GM12878 (cell line): ENCODE data around the gene TRPM8. TPM values are rescaled to one million over a fixed set of nuclear protein-coding genes. Genes with fewer than 3 reads are reported as not detected.

ENCODE experiments used
- ATAC-seq: fragments of 200-7000 bp; cut with Tn5 transposase; 3 replicates; pipeline ENCODE4 v1.9.1; 2020; ENCODE audit warnings: mild to moderate bottlenecking, moderate library complexity
- BruUV-seq: library from RNA; stranded (reverse); fragments of 400-500 nt; replicated peaks from 2 replicates; lab custom pipeline; 2021; lab: Mats Ljungman, UMichigan
- CTCF ChIA-PET: fragments of 300-600 bp; sonication (Branson Sonifier 250); formaldehyde crosslinking; extraction: SDS; loops from one replicate; lab custom pipeline; 2021; ENCODE audit warnings: inconsistent platforms; lab: Yijun Ruan, JAX
- POLR2A ChIA-PET: fragments of 350-600 bp; formaldehyde crosslinking; extraction: SDS; loops from one replicate; lab custom pipeline; 2021; ENCODE audit warnings: inconsistent platforms; lab: Charles Lee
- RAD21 ChIA-PET: fragments of 300-600 bp; sonication (Branson Sonifier 250); formaldehyde crosslinking; loops from one replicate; lab custom pipeline; 2023; ENCODE audit warnings: antibody characterized with exemption; ENCODE audit not compliant: unreplicated experiment; lab: Charles Lee
- SMC1A ChIA-PET: fragments of 300-600 bp; sonication (Branson Sonifier 250); formaldehyde crosslinking; loops from one replicate; lab custom pipeline; 2023; ENCODE audit not compliant: unreplicated experiment, uncharacterized antibody; lab: Charles Lee
- DNase-seq: peaks from one replicate; pipeline ENCODE4 v3.0.0-alpha.2; 2011; ENCODE audit warnings: low read depth, low spot score
- FAIRE-seq: peaks from 3 replicates; lab custom pipeline; 2011; peaks lifted over from hg19 to GRCh38; lab: Jason Lieb, UNC
- H2AFZ ChIP-seq: 2 replicates; pipeline ENCODE4 v1.6.0; 2011; ENCODE audit warnings: low read depth, low read length, control low read depth; ENCODE audit not compliant: control insufficient read depth
- H3K27ac ChIP-seq: 2 replicates; pipeline ENCODE4 v1.5.1; 2011; ENCODE audit warnings: control low read depth; ENCODE audit not compliant: control insufficient read depth, insufficient read depth
- H3K27me3 ChIP-seq, 2 experiments: replicated peaks in 1 of 2; 2 replicates each; pipeline versions ENCODE4 v1.6.0 to v1.6.1; 2011; ENCODE audit warnings: low read length in 1 of 2; ENCODE audit not compliant: control insufficient read depth in 2 of 2, insufficient read depth in 2 of 2
- H3K36me3 ChIP-seq, 2 experiments: 2 replicates each; pipeline ENCODE4 v1.5.1; 2011; ENCODE audit warnings: low read length in 1 of 2; ENCODE audit not compliant: control insufficient read depth in 2 of 2, insufficient read depth in 2 of 2
- H3K4me1 ChIP-seq: 2 replicates; pipeline ENCODE4 v1.6.1; 2011; ENCODE audit warnings: mild to moderate bottlenecking, low read length, moderate library complexity, mixed read lengths; ENCODE audit not compliant: control insufficient read depth, insufficient read depth
- H3K4me2 ChIP-seq: 2 replicates; pipeline ENCODE4 v1.6.0; 2011; ENCODE audit warnings: control low read depth; ENCODE audit not compliant: control insufficient read depth, insufficient read depth
- H3K4me3 ChIP-seq: fragments of 200-600 bp; sonication (generic); 2 replicates; pipeline ENCODE4 v1.5.1; 2016
- H3K79me2 ChIP-seq: 2 replicates; pipeline ENCODE4 v1.6.0; 2011; ENCODE audit warnings: low read length; ENCODE audit not compliant: control insufficient read depth, insufficient read depth
- H3K9ac ChIP-seq: 2 replicates; pipeline ENCODE4 v1.8.0; 2011; ENCODE audit warnings: low read length, control low read depth, mixed read lengths; ENCODE audit not compliant: control insufficient read depth, insufficient read depth
- H3K9me3 ChIP-seq: replicated peaks from 3 replicates; pipeline ENCODE4 v1.5.1; 2011; ENCODE audit warnings: mild to moderate bottlenecking, low read length; ENCODE audit not compliant: control insufficient read depth, insufficient read depth
- H4K20me1 ChIP-seq: 2 replicates; pipeline ENCODE4 v1.6.0; 2011; ENCODE audit not compliant: control insufficient read depth, insufficient read depth
- FOS ChIP-seq: IDR thresholded peaks from 3 replicates; pipeline ENCODE4 v1.6.1; 2011; ENCODE audit warnings: borderline replicate concordance; ENCODE audit not compliant: insufficient read length; ENCODE audit errors: extremely low read depth
- FOXM1 ChIP-seq: IDR thresholded peaks from 2 replicates; pipeline ENCODE4 v1.6.1; 2012; ENCODE audit warnings: low read depth, mild to moderate bottlenecking, inconsistent platforms, low read length, moderate library complexity
- IKZF2 ChIP-seq, 2 experiments: fragments of 450-650 bp; IDR thresholded peaks; 2 replicates each; pipeline ENCODE4 v1.6.1; 2017; ENCODE audit warnings: mild to moderate bottlenecking in 2 of 2, moderate library complexity in 2 of 2
- MEF2B ChIP-seq: fragments of 450-650 bp; IDR thresholded peaks from 2 replicates; pipeline ENCODE4 v1.6.1; 2018; ENCODE audit warnings: mild to moderate bottlenecking, moderate library complexity; ENCODE audit not compliant: partially characterized antibody, poor library complexity, severe bottlenecking
- SRF ChIP-seq, 2 experiments: IDR thresholded peaks; 2 replicates each; pipeline ENCODE4 v1.6.1; 2011; ENCODE audit warnings: low read depth in 2 of 2, low read length in 2 of 2, mild to moderate bottlenecking in 1 of 2, moderate library complexity in 1 of 2
- USF2 ChIP-seq: IDR thresholded peaks from 2 replicates; pipeline ENCODE4 v1.6.1; 2011; ENCODE audit warnings: low read depth, low read length, improper control_type of control experiment, borderline replicate concordance
- WGBS: methylation state at CpG from one replicate; pipeline ENCODE4 v1.1.6; 2016; ENCODE audit warnings: low lambda C conversion rate; ENCODE audit not compliant: insufficient replicate concordance, insufficient coverage; ENCODE audit errors: missing lambda C conversion rate; 5-methylcytosine and 5-hydroxymethylcytosine counted together
- in situ Hi-C: fragments of 300-500 bp; cut with MboI; formaldehyde crosslinking; loops from 9 replicates; pipeline ENCODE4 v1.14.3; 2018; ENCODE audit warnings: mixed read lengths
- intact Hi-C: fragments of 100-400 bp; cut with micrococcal nuclease; formaldehyde crosslinking; loops from one replicate; pipeline ENCODE4 v1.14.2; 2022; ENCODE audit not compliant: unreplicated experiment
- polyA plus RNA-seq, 11 experiments: library from polyadenylated mRNA; depleted of rRNA in 4 of 11; unstranded in 6 of 11; stranded (reverse) in 5 of 11; fragments of >200 nt; fragmentation: Nextera tagmentation in 4 of 11; fragmentation: Illumina TruSeq in 1 of 11; extraction: Ambion mirVana in 4 of 11; extraction: Trizol in 1 of 11; gene quantifications; 1 replicate in 1 of 11; 2 replicates in 10 of 11; pipeline versions ENCODE4 v1.2.1 to v1.2.3, GENCODE V29; 2011 to 2016; ENCODE audit warnings: inconsistent platforms in 2 of 11, missing spikeins in 2 of 11, low read depth in 1 of 11
- total RNA-seq, 4 experiments: library from RNA; depleted of rRNA in 3 of 4; stranded (reverse); fragments of >200 nt in 3 of 4; fragmentation: Illumina TruSeq in 1 of 4; extraction: Trizol in 1 of 4; gene quantifications; 2 replicates each; pipeline versions ENCODE4 v1.2.1 to v1.2.3, GENCODE V29; 2013 to 2021
- TF ChIP-seq, protein P1 (sequence below): fragments of 150-350 bp; IDR thresholded peaks from 2 replicates; pipeline ENCODE4 v1.6.1; 2014; ENCODE audit warnings: mild to moderate bottlenecking, low read depth, low read length
- TF ChIP-seq, protein P2 (sequence below): IDR thresholded peaks from 2 replicates; pipeline ENCODE4 v1.6.1; 2012; ENCODE audit warnings: mild to moderate bottlenecking, low read depth, low read length
- TF ChIP-seq, protein P3 (sequence below), 3 experiments: IDR thresholded peaks in 2 of 3; conservative IDR thresholded peaks in 1 of 3; 2 replicates each; pipeline ENCODE4 v1.5.1; 2011; ENCODE audit warnings: low read depth in 3 of 3, low read length in 3 of 3, mild to moderate bottlenecking in 3 of 3, control low read depth in 2 of 3, moderate library complexity in 2 of 3, inconsistent platforms in 1 of 3, mixed read lengths in 1 of 3; ENCODE audit not compliant: control insufficient read depth in 2 of 3, insufficient read depth in 1 of 3; ENCODE audit errors: extremely low read depth in 1 of 3
- TF ChIP-seq, protein P4 (sequence below): IDR thresholded peaks from 2 replicates; pipeline ENCODE4 v1.6.1; 2012; ENCODE audit warnings: low read depth, low read length, improper control_type of control experiment

TRPM8 gene
- total and polyA plus RNA-seq, 10 of the 15 experiments (the other 5 are each of a cell fraction or from before 2014, with no cell fraction given) = 3.9 TPM; not detected in 9

GRCh38 chr2:233922471-233922870 is 5.3 kb downstream of the TRPM8 start (continued):
- no peak for TF ChIP-seq USF2
- no peak for TF ChIP-seq MEF2B
- no peak for TF ChIP-seq IKZF2 (IDR thresholded peaks at IDR 0.05)
- TF ChIP-seq FOXM1 = no peak
- TF ChIP-seq, protein P1, sequence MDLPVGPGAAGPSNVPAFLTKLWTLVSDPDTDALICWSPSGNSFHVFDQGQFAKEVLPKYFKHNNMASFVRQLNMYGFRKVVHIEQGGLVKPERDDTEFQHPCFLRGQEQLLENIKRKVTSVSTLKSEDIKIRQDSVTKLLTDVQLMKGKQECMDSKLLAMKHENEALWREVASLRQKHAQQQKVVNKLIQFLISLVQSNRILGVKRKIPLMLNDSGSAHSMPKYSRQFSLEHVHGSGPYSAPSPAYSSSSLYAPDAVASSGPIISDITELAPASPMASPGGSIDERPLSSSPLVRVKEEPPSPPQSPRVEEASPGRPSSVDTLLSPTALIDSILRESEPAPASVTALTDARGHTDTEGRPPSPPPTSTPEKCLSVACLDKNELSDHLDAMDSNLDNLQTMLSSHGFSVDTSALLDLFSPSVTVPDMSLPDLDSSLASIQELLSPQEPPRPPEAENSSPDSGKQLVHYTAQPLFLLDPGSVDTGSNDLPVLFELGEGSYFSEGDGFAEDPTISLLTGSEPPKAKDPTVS = no peak

DNA sequence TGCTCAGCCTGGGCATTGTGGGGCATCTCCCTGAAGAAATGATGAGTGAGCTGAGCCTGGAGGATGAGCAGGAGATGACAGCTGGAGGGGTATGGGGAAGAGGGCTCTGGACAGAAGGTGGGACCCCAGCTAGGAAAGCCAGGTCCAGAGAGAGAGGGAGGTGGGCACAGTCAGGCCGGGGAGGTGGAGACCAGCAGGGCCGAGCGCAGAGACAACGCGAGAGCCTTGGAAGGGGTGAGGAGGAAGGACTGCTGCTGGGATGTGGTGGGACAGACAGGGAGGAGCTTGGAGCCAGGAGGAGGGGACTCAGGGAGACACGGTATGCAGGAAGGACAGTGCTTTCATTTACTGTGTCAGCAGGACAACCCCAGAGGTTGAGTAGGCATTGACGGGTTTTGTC is 8.2 kb downstream of the TRPM8 start:
- ChIA-PET RAD21 (no interaction called here), CTCF (no interaction called here), POLR2A (no interaction called here), SMC1A (no interaction called here)
- TF ChIP-seq SRF (IDR thresholded peaks at IDR 0.05; ENCODE audit: low read depth in 2 of 2, low read length in 2 of 2) (no peak), FOS (no peak)
- TF ChIP-seq, protein P2, sequence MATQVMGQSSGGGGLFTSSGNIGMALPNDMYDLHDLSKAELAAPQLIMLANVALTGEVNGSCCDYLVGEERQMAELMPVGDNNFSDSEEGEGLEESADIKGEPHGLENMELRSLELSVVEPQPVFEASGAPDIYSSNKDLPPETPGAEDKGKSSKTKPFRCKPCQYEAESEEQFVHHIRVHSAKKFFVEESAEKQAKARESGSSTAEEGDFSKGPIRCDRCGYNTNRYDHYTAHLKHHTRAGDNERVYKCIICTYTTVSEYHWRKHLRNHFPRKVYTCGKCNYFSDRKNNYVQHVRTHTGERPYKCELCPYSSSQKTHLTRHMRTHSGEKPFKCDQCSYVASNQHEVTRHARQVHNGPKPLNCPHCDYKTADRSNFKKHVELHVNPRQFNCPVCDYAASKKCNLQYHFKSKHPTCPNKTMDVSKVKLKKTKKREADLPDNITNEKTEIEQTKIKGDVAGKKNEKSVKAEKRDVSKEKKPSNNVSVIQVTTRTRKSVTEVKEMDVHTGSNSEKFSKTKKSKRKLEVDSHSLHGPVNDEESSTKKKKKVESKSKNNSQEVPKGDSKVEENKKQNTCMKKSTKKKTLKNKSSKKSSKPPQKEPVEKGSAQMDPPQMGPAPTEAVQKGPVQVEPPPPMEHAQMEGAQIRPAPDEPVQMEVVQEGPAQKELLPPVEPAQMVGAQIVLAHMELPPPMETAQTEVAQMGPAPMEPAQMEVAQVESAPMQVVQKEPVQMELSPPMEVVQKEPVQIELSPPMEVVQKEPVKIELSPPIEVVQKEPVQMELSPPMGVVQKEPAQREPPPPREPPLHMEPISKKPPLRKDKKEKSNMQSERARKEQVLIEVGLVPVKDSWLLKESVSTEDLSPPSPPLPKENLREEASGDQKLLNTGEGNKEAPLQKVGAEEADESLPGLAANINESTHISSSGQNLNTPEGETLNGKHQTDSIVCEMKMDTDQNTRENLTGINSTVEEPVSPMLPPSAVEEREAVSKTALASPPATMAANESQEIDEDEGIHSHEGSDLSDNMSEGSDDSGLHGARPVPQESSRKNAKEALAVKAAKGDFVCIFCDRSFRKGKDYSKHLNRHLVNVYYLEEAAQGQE = no peak
- TF ChIP-seq, protein P3, sequence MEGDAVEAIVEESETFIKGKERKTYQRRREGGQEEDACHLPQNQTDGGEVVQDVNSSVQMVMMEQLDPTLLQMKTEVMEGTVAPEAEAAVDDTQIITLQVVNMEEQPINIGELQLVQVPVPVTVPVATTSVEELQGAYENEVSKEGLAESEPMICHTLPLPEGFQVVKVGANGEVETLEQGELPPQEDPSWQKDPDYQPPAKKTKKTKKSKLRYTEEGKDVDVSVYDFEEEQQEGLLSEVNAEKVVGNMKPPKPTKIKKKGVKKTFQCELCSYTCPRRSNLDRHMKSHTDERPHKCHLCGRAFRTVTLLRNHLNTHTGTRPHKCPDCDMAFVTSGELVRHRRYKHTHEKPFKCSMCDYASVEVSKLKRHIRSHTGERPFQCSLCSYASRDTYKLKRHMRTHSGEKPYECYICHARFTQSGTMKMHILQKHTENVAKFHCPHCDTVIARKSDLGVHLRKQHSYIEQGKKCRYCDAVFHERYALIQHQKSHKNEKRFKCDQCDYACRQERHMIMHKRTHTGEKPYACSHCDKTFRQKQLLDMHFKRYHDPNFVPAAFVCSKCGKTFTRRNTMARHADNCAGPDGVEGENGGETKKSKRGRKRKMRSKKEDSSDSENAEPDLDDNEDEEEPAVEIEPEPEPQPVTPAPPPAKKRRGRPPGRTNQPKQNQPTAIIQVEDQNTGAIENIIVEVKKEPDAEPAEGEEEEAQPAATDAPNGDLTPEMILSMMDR (IDR thresholded peaks at IDR 0.05 in 2 of 3, conservative IDR thresholded peaks at IDR 0.05 in 1 of 3; ENCODE audit: control insufficient read depth in 2 of 3, extremely low read depth in 1 of 3, insufficient read depth in 1 of 3, low read depth in 3 of 3, low read length in 3 of 3) = no peak
- TF ChIP-seq, protein P4, sequence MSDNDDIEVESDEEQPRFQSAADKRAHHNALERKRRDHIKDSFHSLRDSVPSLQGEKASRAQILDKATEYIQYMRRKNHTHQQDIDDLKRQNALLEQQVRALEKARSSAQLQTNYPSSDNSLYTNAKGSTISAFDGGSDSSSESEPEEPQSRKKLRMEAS = no peak
- no TSS peak for BruUV-seq
- intact Hi-C loops (no loop called here), in situ Hi-C loops (no loop called here)
- Histone ChIP-seq H2AFZ (no peak overlapping the region), H3K9ac (no peak overlapping the region), H3K9me3 (no peaks in the 10 kb centered on the region), H3K4me2 (no peak overlapping the region), H3K79me2 (no peaks in the 10 kb centered on the region), H4K20me1 (no peaks in the 10 kb centered on the region), H3K36me3 (no peaks in the 10 kb centered on the region), H3K4me3 (no peak overlapping the region), H3K27ac (no peak overlapping the region), H3K4me1 (no peaks in the 10 kb centered on the region), H3K27me3 (no peaks in the 10 kb centered on the region; a peak in 2 of 4 replicates)
- FAIRE-seq (no peak), ATAC-seq (no peak), DNase-seq (no peak)
- WGBS = 15% methylated on average over 7 of the region's 7 CpGs
